Glomerular visceral epithelial cell (primary cell): ENCODE results near the gene HMGN2.

ENCODE experiments used
- DNase-seq: peaks from one replicate; pipeline ENCODE4 v3.0.0-alpha.2; 2016; ENCODE audit errors: extremely low spot score

The HMGN2 gene

DNA sequence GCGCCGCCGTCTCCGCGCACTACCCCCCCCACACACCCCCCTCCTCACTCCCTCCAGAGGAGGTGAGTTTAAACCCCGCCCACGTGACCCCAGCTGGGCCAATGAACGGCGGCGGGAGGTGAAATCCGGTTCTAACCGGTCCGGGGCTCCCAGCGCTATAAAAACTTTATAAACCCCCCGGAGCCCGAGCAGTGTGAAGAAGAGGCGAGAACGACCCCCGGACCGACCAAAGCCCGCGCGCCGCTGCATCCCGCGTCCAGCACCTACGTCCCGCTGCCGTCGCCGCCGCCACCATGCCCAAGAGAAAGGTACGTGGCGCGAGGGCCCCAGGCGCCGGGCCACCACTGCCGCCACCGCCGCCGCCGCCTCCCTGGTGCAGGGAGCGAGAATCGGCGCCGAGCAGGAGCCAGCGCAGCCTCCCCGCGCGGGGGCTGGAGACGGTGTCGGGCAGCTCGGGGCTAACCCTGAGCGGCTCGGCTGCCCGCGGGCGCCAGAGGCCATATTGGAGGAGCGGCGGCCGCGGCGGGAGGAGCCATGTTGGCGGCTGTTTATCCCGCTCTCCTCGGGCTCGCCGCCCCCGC, at the start of gene HMGN2:
TSS of gene HMGN2 (plus strand) at position 121 of the 581 bp plus-strand sequence. CDS start at position 294, 173 bp downstream.
- peak; percentile 92 for DNase-seq

DNA sequence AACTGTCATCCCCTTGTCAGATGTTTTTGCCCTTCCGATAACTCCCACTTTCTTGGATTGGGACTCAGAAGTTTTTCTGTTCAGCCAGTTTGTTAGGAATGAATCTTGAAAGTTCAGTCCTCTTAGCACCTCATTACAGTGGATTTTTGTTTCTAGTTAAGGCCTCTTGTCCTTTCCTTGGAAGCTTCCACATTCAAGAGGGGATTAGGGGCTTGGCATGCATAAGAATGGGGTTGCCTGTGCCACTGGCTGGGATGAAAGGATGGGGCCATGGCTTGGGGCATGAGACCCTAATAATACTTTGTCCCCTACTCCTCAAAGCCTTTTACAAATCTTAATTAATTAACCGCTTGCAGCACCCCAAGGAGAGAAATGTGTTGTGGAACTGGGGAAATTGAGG, 42.5 kb upstream of the HMGN2 start:
- no peak for DNase-seq

DNA sequence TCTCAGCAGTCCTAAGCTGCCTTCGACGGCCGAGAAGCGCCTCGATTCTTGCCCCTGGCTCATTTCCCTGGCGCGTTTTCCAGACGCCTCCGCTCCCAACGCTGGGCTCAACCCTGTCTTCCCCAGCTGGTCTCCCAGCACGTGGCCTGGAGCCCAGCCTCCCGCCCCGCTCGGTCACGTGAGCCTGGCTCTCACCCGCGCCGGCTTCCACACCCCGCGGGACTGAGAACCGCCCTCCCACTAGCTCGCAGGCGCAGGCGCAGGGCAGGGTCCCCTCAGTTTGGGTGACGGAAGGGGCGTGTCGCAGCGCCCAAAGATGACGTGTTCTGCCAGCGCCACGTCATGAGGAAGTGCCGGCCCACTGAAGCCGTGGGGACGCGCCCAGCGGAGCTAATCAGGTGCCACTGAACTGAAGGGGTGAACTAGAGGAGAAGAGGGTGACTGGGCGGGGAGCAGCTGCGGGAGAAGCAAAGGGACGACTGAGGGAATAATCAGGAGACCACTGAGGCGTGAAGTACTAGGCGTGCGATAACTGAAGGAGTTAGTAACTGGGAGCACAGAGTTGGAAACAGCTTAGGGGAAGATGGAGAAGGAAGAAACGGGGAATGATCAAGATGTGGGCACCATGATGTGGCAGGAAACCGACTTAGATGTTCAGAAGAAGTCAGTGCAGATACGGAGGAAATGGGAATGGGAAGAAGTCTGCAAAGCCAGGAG, 40.1 kb upstream of the HMGN2 start, which contains the start of gene DHDDS:
TSS of gene DHDDS (plus strand) at position 343 of the 717 bp plus-strand sequence. CDS start 625 bp downstream, outside the sequence.
- peak; percentile 98 for DNase-seq

DNA sequence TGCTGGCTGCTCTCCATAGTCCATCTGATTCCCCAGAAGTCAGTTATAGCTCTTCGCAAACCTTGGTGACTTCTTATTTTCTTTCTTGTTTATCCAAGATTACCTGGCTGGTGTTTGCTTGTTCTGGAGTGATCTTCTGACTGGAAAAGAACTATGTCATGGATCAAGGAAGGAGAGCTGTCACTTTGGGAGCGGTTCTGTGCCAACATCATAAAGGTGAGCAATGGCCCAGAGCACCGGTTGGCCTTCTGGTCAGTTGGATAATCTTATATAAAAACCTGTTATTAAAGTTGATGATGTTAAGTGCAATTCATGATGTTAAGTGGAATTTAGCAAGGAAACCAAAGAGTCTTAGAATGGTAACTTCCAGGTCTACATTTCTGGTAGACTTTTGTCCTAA, 39.4 kb upstream of the HMGN2 start:
- no peak for DNase-seq

DNA sequence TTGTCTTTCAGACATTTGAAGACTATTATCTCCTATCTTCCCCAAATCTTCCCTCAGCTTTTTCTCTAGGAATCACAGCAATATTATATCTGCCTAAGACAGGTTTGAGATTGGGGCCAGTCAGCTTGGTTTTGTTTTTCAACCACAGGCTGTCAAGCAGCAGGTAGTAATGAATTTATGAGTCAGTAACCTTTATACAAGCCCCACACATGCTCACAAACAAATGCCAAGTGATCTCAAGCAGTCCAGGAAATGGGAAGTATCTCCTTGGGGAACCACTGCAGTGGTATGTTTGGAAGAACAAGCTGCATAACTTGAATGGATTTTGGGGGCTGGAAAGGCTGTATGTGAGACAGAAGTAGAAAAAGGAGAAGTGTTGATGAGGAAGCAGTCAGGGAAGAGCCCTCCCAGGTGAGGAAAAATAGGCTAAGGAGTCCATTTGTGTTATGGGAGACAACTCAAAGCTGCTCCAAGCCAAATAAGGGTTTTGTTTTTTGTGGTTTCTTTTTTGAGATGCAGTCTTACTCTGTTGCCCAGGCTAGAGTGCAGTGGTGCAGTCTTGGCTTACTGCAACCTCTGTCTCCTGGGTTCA, 38.0 kb upstream of the HMGN2 start:
- no peak for DNase-seq

DNA sequence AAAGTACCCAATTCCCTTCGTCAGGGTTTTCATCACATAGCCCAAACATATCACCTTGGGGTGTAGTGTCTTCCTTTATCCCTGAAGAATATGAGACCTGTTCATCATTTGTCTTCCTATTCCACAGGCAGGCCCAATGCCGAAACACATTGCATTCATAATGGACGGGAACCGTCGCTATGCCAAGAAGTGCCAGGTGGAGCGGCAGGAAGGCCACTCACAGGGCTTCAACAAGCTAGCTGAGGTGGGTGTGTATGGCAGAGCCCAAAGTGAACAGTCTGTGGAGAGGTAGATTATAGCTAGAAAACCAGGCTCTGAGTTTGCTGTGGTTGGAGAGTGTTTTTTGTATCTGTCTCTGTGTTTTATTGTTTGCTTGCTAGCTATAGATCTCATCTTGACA, 34.2 kb upstream of the HMGN2 start:
- DNase-seq: no peak

DNA sequence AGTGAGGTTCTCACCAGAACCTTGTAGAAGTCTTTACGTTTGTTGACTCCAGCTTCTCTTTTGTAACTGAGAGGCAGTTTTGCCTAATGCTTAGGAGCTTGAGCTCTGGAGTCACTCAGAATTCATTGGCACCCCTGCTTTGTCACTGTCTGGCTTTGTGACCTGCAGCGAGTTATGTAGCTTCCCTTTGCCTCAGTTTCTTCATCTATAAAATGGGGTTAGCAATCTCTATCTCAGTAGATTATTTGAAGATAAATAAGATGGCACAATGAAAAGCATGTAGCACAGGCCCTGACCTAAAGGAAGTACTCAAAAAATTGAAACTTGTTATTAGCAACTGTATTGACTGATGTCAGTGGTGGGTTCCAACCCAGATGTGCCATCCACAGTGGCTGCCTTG, 32.0 kb upstream of the HMGN2 start:
- DNase-seq: no peak

DNA sequence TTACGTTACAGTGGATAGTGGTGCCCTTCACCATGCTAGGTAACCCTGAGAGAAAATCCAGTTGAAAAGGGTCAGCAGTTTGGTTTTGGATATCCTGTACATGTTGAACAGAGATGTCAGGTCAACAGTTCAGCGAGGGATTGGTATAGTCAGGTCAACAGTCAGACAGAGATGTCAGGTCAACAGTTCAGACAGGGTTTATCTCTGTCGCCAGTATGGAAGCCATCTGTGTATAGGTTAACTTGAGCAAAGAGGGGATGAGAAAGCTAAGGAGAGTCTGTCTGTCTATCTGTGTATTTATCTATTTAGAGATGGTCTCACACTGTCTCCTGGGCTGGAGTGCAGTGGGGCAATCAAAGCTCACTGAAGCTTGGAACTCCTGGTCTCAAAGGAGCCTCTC, 22.4 kb upstream of the HMGN2 start:
- DNase-seq: no peak

DNA sequence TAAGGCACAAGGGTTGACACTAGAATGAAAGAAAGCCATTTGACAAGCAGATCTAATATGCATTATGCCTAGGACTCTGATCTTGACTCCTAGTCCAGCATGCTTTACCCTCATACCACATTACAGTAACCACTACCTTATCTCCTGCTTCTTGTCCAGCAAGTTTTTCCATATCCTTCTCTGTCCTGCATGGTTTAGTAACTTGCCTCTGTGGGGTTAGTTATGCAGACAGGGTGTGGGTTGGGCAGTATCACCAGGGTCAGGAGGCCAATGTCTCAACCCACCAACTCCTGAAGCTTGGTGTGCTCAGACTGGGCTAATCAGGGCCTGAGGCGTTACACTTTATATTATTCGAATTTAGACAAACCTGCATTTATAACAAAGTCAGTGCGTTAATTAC, 21.3 kb upstream of the HMGN2 start:
- DNase-seq: no peak

DNA sequence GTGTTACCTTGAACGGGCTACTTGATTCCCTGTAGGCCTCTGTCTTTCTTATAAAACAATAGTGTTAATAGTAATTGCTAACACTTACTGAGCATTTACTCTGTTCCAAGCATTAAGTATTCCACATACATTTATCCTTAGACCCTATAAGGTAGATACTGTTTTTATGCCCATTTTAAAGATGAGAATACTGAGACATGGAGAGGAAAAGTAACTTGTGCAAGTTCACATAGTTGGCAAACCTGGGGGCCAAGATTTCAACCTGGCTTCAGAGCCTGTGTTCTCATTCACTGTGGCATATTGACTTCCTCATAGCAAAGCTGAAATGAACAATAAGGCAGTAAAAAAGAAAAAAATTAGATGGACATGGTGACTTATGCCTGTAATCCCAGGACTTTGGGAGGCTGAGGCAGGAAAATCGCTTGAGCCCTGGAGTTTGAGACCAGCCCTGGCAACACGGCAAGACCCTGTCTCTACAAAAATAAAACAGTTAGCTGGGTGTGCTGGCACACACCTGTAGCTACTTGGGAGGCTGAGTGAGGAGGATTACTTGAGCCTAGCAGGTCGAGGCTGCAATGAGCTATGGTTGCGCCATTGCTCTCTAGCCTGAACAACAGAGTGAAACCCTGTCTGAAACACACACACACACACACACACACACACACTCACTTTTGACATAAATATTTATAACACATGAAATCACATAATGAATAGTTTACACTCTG, 19.6 kb upstream of the HMGN2 start:
- no peak for DNase-seq

DNA sequence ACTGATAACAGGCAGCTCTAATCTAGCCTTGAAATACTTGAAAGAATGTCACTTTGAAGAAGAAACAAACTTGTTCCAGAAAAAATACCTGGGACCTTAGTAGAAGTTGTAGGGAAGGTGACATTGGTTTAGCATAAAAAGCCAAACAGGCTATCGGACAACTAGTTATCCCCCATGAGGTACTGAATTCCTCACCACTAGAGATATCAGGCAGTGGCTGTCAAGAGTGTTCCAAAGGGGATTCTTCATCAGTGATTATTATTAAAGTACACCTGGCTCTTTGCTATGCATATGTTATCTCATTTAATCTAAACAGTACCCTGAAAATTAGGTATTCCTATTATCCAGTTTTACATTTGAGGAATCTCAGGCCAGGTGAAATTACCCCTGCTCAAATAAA, 13.1 kb upstream of the HMGN2 start:
- DNase-seq: no peak

DNA sequence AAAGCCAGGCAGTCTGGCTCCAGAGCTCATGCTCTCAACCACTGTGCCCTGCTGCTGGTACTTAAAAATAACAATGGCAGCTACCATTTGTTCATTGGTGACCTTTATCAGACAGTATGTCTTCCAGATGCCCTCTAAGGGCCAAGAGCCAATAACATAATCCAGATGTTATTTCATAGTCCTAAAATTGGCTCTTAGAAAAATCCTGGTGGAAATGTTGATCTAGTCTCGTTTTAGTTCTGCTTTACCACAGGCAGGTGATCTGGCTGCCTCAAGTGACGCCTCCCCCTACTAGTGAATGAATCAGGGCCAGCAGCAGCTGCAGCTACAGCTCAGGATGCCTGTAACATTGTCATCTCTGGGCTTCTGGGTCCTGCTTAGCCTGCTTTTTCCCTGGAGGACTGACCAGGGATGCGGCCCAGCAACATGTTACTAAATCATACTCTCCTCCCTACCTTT, 12.6 kb upstream of the HMGN2 start:
- DNase-seq: no peak

DNA sequence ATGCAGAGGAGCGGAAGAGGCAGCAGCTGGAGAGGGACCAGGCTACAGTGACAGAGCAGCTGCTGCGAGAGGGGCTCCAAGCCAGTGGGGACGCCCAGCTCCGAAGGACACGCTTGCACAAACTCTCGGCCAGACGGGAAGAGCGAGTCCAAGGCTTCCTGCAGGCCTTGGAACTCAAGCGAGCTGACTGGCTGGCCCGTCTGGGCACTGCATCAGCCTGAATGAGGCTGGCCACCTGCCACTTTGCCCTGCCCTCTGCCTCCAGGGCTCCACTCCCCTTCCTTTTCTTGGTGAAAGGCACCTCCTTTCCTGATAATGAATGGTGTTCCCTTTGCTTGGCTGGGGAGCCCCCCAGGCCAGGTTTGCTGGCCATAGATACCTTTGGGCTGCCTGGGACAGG, 3.3 kb upstream of the HMGN2 start:
- DNase-seq: no peak

DNA sequence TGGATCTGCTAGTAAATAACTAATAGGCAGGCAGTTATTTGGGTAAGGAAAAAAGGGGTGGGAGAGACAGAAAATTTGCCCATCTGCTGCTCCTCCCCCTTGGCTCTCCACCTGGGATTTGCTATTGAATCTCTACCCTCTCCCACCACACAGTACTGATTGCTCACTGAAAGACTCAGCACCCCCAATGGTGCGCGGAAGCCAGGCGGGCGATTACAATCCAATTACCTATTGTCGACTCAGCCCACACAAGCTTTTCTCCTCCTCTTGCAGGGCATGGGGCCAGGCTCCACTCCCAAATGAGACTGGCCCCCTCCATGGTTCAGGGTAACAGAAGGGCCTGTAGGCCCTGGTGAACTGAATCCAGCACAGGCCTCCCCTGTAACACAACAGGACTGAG, 2.7 kb upstream of the HMGN2 start:
- DNase-seq: no peak

DNA sequence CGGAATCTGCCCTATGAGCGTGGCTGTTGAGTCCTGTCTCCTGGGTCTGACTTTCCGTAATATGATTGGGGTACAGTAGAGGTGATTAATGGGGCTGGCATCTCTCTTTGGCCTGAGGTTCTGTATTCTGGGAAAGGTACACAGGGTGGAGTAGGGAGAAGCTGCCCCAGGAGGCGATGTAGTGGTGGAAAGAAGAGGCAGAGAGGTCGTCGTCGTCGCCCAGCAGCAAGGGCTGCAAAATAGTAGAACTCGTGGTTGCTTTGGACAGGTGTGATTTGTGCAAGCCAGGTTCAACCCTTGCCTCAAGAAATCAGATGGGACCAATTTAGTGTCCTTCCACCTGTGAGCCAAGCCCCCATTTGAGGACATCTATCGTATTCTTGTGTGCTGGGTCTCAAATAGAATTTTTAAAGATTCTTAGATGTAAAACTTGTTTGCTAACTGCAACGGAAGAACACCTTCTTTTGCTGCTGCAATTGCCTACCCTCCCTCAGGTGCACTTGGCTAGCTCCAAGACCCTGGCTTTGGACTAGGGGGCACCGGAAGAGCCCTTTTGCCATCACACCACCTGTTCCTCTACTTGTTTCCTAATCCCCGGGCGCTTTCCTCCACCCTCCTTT, 1.3 kb upstream of the HMGN2 start:
- no peak for DNase-seq

DNA sequence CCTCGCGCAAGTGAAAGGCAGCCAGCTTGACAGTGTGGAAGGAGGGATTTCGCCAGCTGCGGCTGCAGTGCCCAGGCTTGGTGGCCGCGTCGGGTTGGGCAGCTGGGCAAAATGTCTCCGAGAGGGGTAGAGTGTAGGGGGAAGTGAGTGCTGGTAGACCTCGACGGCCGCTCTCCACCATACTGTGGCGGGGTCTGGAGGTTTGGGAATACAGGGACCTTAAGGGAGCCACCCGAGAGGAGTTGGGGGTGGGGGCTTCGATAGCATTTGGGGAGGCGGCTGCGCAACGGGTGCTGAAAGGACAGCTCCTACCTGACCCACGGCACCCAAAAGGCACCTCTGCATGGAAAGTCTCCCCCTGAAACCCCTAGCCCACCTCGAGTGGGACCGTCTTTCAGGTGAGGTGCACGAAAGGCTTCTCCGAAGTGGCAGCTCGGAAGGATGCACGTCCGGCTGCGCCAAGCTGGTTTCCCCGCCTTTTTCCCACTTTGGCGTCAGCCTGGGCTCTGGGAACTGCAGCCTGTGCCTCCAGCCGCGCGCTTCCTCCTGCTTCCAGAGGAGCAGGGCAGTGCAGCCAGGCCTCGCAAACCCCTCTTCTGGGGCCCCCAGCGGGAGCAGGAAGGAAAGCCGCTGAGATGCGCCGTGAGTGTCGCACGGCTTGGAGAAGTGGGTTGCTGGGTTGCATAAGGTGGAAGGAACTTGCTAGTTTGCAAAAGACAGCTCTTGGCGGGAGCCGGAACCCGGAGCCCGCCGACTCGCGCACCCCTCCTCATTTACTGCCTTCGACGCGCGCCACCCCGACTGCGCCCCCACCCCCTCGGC, 531 bp upstream of the HMGN2 start:
- DNase-seq: peak; percentile 74

DNA sequence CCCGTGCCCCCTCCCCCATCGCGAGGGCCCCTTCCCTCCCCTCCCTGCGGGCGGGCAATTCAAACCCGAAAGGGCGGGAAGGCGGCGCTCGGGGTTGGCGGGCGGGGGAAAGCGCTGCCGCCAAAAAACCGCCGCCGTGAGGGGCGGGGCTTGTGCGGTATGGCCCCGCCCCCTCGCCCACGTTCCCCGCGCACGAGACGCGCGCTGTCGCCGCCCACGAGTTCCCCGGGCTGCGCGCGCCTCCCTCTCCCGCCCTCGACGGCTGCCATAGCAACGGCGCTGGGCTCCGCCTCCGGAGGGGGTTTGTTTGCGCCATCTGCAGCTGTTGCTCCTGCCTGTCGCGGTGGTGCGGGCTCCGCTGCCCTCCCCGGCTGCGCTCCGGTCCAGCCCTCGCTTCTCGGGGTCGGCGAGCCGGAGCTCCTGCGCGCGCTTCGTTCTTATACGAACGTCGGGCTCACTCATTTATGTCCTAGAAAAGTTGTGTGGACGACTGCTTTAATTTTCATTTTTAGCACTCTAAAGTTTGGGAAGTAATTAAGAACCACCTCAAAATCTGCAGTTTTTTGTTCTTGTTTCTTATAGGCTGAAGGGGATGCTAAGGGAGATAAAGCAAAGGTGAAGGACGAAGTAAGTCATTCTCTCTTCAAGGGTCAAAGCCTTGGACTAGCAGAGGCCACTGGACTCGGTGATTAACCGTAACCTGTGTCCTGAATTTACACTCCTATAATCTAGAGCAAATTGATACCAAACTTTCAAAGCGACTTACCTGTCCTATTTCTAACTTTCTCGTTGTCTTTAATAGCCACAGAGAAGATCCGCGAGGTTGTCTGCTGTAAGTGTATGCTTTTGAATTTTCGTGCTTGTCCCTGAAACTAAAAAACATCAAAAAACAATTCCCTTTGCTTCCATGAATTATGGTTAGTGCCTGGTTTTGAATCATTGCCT, 933 bp downstream of the HMGN2 start:
- DNase-seq: peak; percentile 94

DNA sequence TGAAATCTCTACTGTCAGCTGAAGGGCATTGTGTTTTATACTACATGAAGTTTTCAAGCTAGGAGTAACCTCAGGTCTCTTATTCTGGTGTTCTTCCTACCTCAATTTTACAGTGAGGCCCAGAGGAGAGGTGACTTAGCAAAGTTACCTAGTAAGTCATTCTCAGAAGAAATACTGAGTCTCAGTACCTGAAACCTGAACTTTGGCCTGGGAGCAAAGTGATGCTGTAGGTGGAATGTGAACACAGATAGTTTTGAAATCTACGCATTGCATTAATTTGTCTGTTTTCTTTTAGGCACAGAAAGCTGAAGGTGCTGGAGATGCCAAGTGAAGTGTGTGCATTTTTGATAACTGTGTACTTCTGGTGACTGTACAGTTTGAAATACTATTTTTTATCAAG, 2.6 kb downstream of the HMGN2 start:
- DNase-seq: no peak

DNA sequence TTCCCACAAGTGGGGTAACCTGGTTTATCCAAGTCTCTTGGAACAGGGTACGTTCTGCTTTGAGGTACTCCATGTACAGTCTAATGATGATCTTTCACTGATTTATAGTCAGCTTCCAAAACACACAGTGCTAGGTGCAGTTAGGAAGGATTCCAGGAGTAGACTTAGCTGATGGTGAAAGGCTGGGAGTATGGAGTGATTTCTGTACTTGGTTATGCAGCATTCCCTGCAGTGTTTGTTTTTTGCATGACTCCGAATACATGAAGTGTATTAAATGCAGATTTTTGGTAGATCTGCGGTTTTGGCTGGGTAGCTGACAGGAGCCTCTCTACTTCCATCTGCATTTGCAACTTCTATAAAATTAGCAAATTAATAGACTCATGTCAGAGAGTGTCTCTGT, 3.7 kb downstream of the HMGN2 start:
- DNase-seq: no peak

DNA sequence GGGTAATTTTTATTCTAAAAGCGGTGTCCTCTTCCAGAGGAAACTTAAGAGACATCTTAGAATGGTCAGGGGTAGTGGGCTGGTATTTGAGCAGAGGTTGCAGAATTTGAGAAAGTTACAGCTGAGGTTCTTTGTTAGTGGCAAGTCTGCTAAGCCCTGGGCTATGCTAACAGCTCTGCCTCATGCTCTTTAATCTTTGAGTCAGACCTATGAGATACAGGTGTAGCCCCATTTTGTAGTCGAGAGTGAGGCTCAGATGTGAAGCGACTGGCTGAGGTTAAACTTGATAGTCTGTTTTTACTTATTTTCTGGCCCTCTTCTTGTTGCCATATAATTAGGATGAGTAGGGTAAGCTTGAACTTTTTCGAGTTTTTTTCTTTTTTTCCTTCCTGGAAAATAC, 4.7 kb downstream of the HMGN2 start:
- DNase-seq: no peak
